Measurements from ENCODE around the gene CEACAM8. TPM values are rescaled to one million over a fixed set of nuclear protein-coding genes. Genes with fewer than 3 reads are reported as not detected.
A peak's percentile ranks its signal among the peaks of the same experiment; 100 is the strongest.
"Not testable (repeated sequence)": the region's sequence is repeated elsewhere in the genome, so short reads cannot be mapped to it uniquely, and the experiment has no call there.

CEACAM8 gene
- total RNA-seq, 1 experiment from 2014 or later = not detected

DNA sequence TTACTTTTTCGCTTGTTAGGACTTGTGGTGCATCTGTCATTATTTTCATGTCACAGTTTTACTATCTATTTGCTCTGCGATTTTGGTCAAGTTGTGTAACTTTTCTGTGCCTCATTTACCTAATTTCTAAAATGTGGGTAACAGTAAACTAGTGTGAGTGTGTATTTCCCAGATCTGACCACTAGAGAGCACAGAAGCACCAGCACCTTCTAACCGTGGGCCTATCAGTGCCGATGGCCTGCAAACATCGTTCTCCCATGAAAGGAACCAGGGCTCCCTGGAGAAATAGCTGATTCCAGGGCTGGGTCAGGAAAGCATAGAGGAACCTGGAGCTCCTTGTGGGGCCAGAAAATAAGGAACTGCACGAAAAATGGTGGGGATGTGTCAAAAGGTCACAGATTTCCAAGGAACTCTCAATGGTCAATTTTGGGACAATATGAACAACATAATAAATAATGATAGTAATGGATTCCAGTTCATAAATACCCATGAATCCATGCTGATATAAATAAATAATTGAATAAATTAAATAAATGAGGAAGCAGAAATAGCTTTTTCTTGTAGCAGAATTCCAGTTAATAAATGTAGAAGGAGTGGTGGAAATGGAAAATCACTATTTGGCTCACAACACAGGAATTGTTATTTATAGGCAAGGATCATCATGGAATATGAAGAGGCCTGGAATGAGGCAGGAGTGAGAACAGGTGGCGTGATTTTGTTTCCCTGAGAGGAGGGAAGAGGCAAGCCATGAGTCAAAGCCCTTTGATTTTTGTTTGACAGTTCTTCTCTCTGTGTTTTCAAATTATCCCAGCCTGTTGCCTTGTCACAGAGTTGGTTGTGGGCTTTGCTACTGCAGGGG lies 31.1 kb downstream of the CEACAM8 start:
- TF ChIP-seq, protein P1, sequence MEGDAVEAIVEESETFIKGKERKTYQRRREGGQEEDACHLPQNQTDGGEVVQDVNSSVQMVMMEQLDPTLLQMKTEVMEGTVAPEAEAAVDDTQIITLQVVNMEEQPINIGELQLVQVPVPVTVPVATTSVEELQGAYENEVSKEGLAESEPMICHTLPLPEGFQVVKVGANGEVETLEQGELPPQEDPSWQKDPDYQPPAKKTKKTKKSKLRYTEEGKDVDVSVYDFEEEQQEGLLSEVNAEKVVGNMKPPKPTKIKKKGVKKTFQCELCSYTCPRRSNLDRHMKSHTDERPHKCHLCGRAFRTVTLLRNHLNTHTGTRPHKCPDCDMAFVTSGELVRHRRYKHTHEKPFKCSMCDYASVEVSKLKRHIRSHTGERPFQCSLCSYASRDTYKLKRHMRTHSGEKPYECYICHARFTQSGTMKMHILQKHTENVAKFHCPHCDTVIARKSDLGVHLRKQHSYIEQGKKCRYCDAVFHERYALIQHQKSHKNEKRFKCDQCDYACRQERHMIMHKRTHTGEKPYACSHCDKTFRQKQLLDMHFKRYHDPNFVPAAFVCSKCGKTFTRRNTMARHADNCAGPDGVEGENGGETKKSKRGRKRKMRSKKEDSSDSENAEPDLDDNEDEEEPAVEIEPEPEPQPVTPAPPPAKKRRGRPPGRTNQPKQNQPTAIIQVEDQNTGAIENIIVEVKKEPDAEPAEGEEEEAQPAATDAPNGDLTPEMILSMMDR (IDR thresholded peaks at IDR 0.05; ENCODE audit: unreplicated experiment) = peak; percentile 56
- H3K4me1 Mint-ChIP-seq (ENCODE audit: insufficient read depth, unreplicated experiment) = peaks cover 10% of the 10 kb centered on the region
- POLR2A ChIA-PET = interaction anchor here (0.6 kb wide), 1 partner anchor 417 kb away, joined by 3 read pairs; no protein-coding TSS in a partner anchor
- peaks cover 24% of the 10 kb centered on the region for H3K27me3 Mint-ChIP-seq (ENCODE audit: insufficient read depth, unreplicated experiment)
- no TSS peak for BruUV-seq (replicated peaks)
- H3K9me3 Mint-ChIP-seq (ENCODE audit: unreplicated experiment) = no peaks in the 10 kb centered on the region
- no peak overlapping the region for H3K4me3 Mint-ChIP-seq (ENCODE audit: unreplicated experiment)
- intact Hi-C loops (cut with micrococcal nuclease) = loop anchor here (1.0 kb wide), 1 partner anchor 33 kb away; no protein-coding TSS in a partner anchor
- no peak overlapping the region for H3K27ac Mint-ChIP-seq (ENCODE audit: low read depth, unreplicated experiment)
- peaks cover 6% of the 10 kb centered on the region for H3K36me3 Mint-ChIP-seq (ENCODE audit: insufficient read depth, unreplicated experiment)
- DNase-seq (ENCODE audit: unreplicated experiment) = peak; percentile 60
- CTCF ChIA-PET = interaction anchor here (0.6 to 1.9 kb wide), 24 partner anchors 8 to 1192 kb away, joined by 3 to 10 read pairs (median 4); no protein-coding TSS in a partner anchor

DNA sequence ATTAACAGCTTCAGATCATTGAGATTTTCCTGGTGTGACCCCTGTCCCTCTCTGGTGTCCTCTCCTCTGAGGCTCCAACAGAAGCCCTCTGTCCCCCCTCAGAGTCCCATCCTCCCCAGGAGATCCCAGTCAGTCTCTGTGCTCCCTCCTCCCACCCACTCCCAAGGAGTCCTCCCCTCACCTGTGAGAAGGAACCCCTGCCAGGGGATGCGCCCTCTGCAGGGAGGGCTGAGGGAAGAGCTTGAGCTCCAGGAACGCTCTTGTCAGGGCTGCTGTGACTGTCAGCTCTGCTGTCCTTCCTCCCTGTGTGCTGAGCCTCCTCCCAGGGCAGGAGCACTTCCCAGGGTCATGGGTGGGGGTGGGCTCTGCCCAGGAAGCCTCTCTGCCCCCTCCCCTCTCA lies 33.2 kb downstream of the CEACAM8 start:
- DNase-seq (ENCODE audit: unreplicated experiment) = no peak
- CTCF ChIA-PET = interaction anchor here (0.7 to 1.9 kb wide), 4 partner anchors 95 to 310 kb away, joined by 3 to 7 read pairs (median 3); no protein-coding TSS in a partner anchor
- Mint-ChIP-seq H3K36me3 (ENCODE audit: insufficient read depth, unreplicated experiment) (peaks cover 6% of the 10 kb centered on the region), H3K9me3 (ENCODE audit: unreplicated experiment) (no peaks in the 10 kb centered on the region), H3K4me3 (ENCODE audit: unreplicated experiment) (no peak overlapping the region), H3K4me1 (ENCODE audit: insufficient read depth, unreplicated experiment) (peaks cover 10% of the 10 kb centered on the region), H3K27me3 (ENCODE audit: insufficient read depth, unreplicated experiment) (peaks cover 18% of the 10 kb centered on the region), H3K27ac (ENCODE audit: low read depth, unreplicated experiment) (no peak overlapping the region)
- POLR2A ChIA-PET = no interaction called here
- TF ChIP-seq, protein P1 (IDR thresholded peaks at IDR 0.05; ENCODE audit: unreplicated experiment) = no peak
- intact Hi-C loops (cut with micrococcal nuclease) = no loop called here
- BruUV-seq (replicated peaks) = no TSS peak

DNA sequence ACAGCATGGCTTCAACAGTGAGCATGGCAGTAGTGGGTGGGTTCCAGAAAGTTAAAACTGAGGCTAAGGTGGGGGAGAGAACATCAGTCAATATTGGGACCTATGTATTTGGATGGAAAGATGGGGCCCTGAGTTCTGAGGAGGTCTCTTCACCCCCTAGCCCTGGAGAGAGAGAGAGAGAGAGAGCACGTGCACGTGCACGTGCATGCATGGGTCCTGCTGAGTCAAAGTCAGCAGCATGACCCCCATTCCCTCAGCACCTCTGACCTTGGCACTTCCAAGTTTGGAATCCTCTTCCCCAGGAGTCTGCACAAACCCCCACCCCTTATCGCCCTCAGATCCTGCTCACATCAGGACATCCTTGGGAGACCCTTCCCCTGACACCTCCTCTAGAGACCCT lies 34.0 kb downstream of the CEACAM8 start:
- no peak for DNase-seq (ENCODE audit: unreplicated experiment)
- intact Hi-C loops (cut with micrococcal nuclease) = no loop called here
- TF ChIP-seq, protein P1 (IDR thresholded peaks at IDR 0.05; ENCODE audit: unreplicated experiment) = no peak
- Mint-ChIP-seq H3K9me3 (ENCODE audit: unreplicated experiment) (no peaks in the 10 kb centered on the region), H3K27me3 (ENCODE audit: insufficient read depth, unreplicated experiment) (peaks cover 20% of the 10 kb centered on the region), H3K36me3 (ENCODE audit: insufficient read depth, unreplicated experiment) (peaks cover 6% of the 10 kb centered on the region), H3K4me1 (ENCODE audit: insufficient read depth, unreplicated experiment) (peaks cover 10% of the 10 kb centered on the region), H3K4me3 (ENCODE audit: unreplicated experiment) (no peak overlapping the region), H3K27ac (ENCODE audit: low read depth, unreplicated experiment) (no peak overlapping the region)
- BruUV-seq (replicated peaks) = no TSS peak
- ChIA-PET POLR2A (no interaction called here), CTCF (interaction anchor here (1.0 kb wide), 1 partner anchor 106 kb away, joined by 3 read pairs; no protein-coding TSS in a partner anchor)

DNA sequence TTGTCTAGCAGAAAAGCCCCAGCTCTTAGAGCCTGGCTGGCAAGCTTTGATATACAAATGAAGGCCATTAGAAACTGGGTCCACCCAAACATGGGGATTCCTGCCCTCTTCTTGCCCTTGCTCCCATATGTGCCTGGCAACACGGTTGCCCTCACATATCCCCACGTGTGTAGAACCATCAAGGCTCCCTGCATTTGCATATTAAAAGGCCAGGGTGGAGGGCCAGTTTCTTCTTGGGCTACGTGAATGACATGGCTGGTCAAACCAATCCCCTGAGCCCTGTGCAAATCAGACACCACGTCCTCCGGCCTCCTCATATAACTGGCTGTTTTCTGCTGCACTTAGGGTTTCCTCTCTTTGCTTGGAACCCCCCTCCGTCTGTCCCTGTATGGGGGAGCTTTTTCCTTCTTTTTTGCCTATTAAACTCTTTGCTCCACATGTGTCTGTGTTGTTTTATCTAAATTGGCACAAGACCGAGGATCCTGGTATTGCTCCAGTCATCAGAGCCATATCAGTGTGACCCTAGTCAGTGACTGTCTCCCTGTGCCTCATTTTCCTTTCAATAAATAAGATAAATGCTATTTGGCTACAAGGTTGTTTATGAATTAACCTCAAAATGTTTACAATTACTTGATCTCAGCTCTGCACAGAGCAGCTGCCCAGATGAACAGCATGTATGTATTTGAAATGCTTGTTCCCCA lies 36.1 kb downstream of the CEACAM8 start:
- H3K4me1 Mint-ChIP-seq (ENCODE audit: insufficient read depth, unreplicated experiment) = peaks cover 10% of the 10 kb centered on the region
- intact Hi-C loops (cut with micrococcal nuclease) = no loop called here
- peaks cover 20% of the 10 kb centered on the region for H3K27me3 Mint-ChIP-seq (ENCODE audit: insufficient read depth, unreplicated experiment)
- BruUV-seq (replicated peaks) = no TSS peak
- ChIA-PET POLR2A (no interaction called here), CTCF (interaction anchor here (0.6 to 0.8 kb wide), 2 partner anchors 8 to 34 kb away, joined by 3 read pairs; no protein-coding TSS in a partner anchor)
- TF ChIP-seq, protein P1 (IDR thresholded peaks at IDR 0.05; ENCODE audit: unreplicated experiment) = no peak
- H3K27ac Mint-ChIP-seq (ENCODE audit: low read depth, unreplicated experiment) = no peak overlapping the region
- peaks cover 1% of the 10 kb centered on the region for H3K36me3 Mint-ChIP-seq (ENCODE audit: insufficient read depth, unreplicated experiment)
- no peak overlapping the region for H3K4me3 Mint-ChIP-seq (ENCODE audit: unreplicated experiment)
- H3K9me3 Mint-ChIP-seq (ENCODE audit: unreplicated experiment) = no peaks in the 10 kb centered on the region
- DNase-seq (ENCODE audit: unreplicated experiment) = no peak

DNA sequence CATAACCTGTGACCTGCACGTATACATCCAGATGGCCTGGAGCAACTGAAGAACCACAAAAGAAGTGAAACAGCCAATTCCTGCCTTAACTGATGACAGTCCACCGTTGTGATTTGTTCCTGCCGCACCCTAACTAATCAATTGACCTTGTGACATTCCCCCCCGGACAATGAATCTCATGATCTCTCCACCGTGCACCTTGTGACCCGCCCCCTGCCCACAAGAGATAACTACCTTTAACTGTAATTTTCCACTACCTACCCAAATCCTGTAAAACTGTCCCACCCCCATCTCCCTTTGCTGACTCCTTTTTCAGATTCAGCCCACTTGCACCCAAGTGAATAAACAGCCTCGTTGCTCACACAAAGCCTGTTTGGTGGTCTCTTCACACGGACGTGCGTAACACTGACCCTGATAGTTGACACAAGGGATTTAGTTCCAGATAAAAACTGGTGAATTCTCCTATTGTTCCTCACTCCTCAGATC lies 37.3 kb downstream of the CEACAM8 start:
- CTCF ChIA-PET = interaction anchor here (1.4 kb wide), 1 partner anchor 10 kb away, joined by 3 read pairs; no protein-coding TSS in a partner anchor
- H3K4me1 Mint-ChIP-seq (ENCODE audit: insufficient read depth, unreplicated experiment); POLR2A ChIA-PET; H3K4me3 Mint-ChIP-seq (ENCODE audit: unreplicated experiment); H3K9me3 Mint-ChIP-seq (ENCODE audit: unreplicated experiment); H3K36me3 Mint-ChIP-seq (ENCODE audit: insufficient read depth, unreplicated experiment); BruUV-seq (replicated peaks); H3K27ac Mint-ChIP-seq (ENCODE audit: low read depth, unreplicated experiment); intact Hi-C loops (cut with micrococcal nuclease); DNase-seq (ENCODE audit: unreplicated experiment): not testable (repeated sequence)
- peaks cover 20% of the 10 kb centered on the region for H3K27me3 Mint-ChIP-seq (ENCODE audit: insufficient read depth, unreplicated experiment)

Measured in MCF 10A (cell line).